HG03460 (cell line): ENCODE data around the gene TMEM273.

ENCODE experiments used
- ATAC-seq: cut with Tn5 transposase; IDR thresholded peaks from one replicate; pipeline ENCODE4 v1.9.1; 2021; ENCODE audit not compliant: unreplicated experiment

Gene TMEM273

GRCh38 chr10:49165821-49166483 lies 22.2 kb downstream of the TMEM273 start:
- no peak for ATAC-seq

- no peak for ATAC-seq
Measured at GRCh38 chr10:49165259-49165658, 22.9 kb downstream of the TMEM273 start.

- ATAC-seq = peak; percentile 80
Measured at GRCh38 chr10:49164559-49165188, 23.5 kb downstream of the TMEM273 start.

GRCh38 chr10:49163741-49164140 lies 24.4 kb downstream of the TMEM273 start:
- ATAC-seq = no peak

GRCh38 chr10:49162761-49163310 lies 25.4 kb downstream of the TMEM273 start:
- ATAC-seq = no peak

GRCh38 chr10:49162063-49162462 lies 26.1 kb downstream of the TMEM273 start:
- no peak for ATAC-seq

- no peak for ATAC-seq
Measured at GRCh38 chr10:49161411-49161997, 26.7 kb downstream of the TMEM273 start.

GRCh38 chr10:49160814-49161213 lies 27.4 kb downstream of the TMEM273 start:
- no peak for ATAC-seq

GRCh38 chr10:49160110-49160509 lies 28.1 kb downstream of the TMEM273 start:
- ATAC-seq = no peak

GRCh38 chr10:49158915-49159314 lies 29.3 kb downstream of the TMEM273 start:
- no peak for ATAC-seq

- ATAC-seq = no peak
Measured at GRCh38 chr10:49158404-49158803, 29.8 kb downstream of the TMEM273 start.

- ATAC-seq = no peak
Measured at GRCh38 chr10:49157229-49157628, 31.0 kb downstream of the TMEM273 start.

GRCh38 chr10:49154641-49155040 lies 33.5 kb downstream of the TMEM273 start:
- ATAC-seq = no peak

- ATAC-seq = no peak
Measured at GRCh38 chr10:49153971-49154370, 34.2 kb downstream of the TMEM273 start.

GRCh38 chr10:49153115-49153514 lies 35.1 kb downstream of the TMEM273 start:
- ATAC-seq = no peak

- no peak for ATAC-seq
Measured at GRCh38 chr10:49152663-49153062, 35.5 kb downstream of the TMEM273 start.

GRCh38 chr10:49152037-49152436 lies 36.2 kb downstream of the TMEM273 start:
- no peak for ATAC-seq

GRCh38 chr10:49151481-49151880 lies 36.7 kb downstream of the TMEM273 start:
- ATAC-seq = no peak

- ATAC-seq = no peak
Measured at GRCh38 chr10:49151025-49151445, 37.2 kb downstream of the TMEM273 start.

- ATAC-seq = no peak
Measured at GRCh38 chr10:49150426-49150825, 37.8 kb downstream of the TMEM273 start.

- ATAC-seq = no peak
Measured at GRCh38 chr10:49149881-49150280, 38.3 kb downstream of the TMEM273 start.

GRCh38 chr10:49144058-49144720 lies 44.0 kb downstream of the TMEM273 start:
- no peak for ATAC-seq
